CD4-positive, alpha-beta memory T cell (primary cell): ENCODE data around the gene DDIT3. TPM values are rescaled to one million over a fixed set of nuclear protein-coding genes. Genes with fewer than 3 reads are reported as not detected.
"Not testable (repeated sequence)": the region's sequence is repeated elsewhere in the genome, so short reads cannot be mapped to it uniquely, and the experiment has no call there.

ENCODE experiments used
- CTCF ChIA-PET: fragments of 350-600 bp; sonication (Branson Sonifier 250); formaldehyde crosslinking; loops from one replicate; lab custom pipeline; 2021; ENCODE audit warnings: inconsistent platforms; ENCODE audit not compliant: partially characterized antibody; lab: Charles Lee
- POLR2A ChIA-PET: fragments of 350-600 bp; sonication (Branson Sonifier 250); formaldehyde crosslinking; loops from one replicate; lab custom pipeline; 2021; ENCODE audit not compliant: partially characterized antibody; lab: Charles Lee
- DNase-seq, 5 donors: peaks; one replicate each; pipeline versions ENCODE4 v3.0.0 to v3.0.0-alpha.2; 2020 to 2022; ENCODE audit warnings: mixed read lengths in 1 of 5
- H3K27ac ChIP-seq: one replicate; pipeline ENCODE4 v1.7.0; 2013; ENCODE audit warnings: low read depth, low read length
- H3K27me3 ChIP-seq: 2 replicates; pipeline ENCODE4 v1.7.0; 2013; ENCODE audit warnings: mild to moderate bottlenecking, low read length, moderate library complexity; ENCODE audit not compliant: insufficient read depth
- H3K36me3 ChIP-seq: 2 replicates; pipeline ENCODE4 v1.7.0; 2013; ENCODE audit warnings: mild to moderate bottlenecking, low read length, moderate library complexity; ENCODE audit not compliant: insufficient read depth
- H3K4me1 ChIP-seq: 2 replicates; pipeline ENCODE4 v1.7.0; 2013; ENCODE audit warnings: mild to moderate bottlenecking, low read length, moderate library complexity; ENCODE audit not compliant: insufficient read depth
- H3K4me3 ChIP-seq, 2 donors: one replicate each; pipeline ENCODE4 v1.7.0; 2013; ENCODE audit warnings: low read length in 2 of 2, mild to moderate bottlenecking in 1 of 2
- H3K9me3 ChIP-seq, 2 donors: one replicate each; pipeline ENCODE4 v1.7.0; 2013; ENCODE audit warnings: low read length in 2 of 2, control low read depth in 1 of 2; ENCODE audit not compliant: control insufficient read depth in 1 of 2
- H3K27ac Mint-ChIP-seq, 7 donors: one replicate each; pipeline ENCODE4 v1.8.0; 2020 to 2021; ENCODE audit warnings: mixed read lengths in 7 of 7, mild to moderate bottlenecking in 6 of 7, inconsistent platforms in 3 of 7, moderate library complexity in 3 of 7
- H3K27me3 Mint-ChIP-seq, 2 donors: one replicate each; pipeline ENCODE4 v1.8.0; 2020 to 2021; ENCODE audit warnings: mixed read lengths in 2 of 2
- H3K36me3 Mint-ChIP-seq, 2 donors: one replicate each; pipeline ENCODE4 v1.8.0; 2020 to 2021; ENCODE audit warnings: mixed read lengths in 2 of 2, inconsistent platforms in 1 of 2, mild to moderate bottlenecking in 1 of 2
- H3K4me1 Mint-ChIP-seq, 4 donors: one replicate each; pipeline ENCODE4 v1.8.0; 2020 to 2021; ENCODE audit warnings: mixed read lengths in 4 of 4, mild to moderate bottlenecking in 1 of 4
- H3K4me3 Mint-ChIP-seq, 8 donors: one replicate each; pipeline ENCODE4 v1.8.0; 2020 to 2021; ENCODE audit warnings: mixed read lengths in 8 of 8, mild to moderate bottlenecking in 7 of 8, moderate library complexity in 6 of 8, inconsistent platforms in 3 of 8
- H3K9me3 Mint-ChIP-seq, 8 donors: one replicate each; pipeline ENCODE4 v1.8.0; 2020 to 2021; ENCODE audit warnings: mixed read lengths in 8 of 8, mild to moderate bottlenecking in 5 of 8, inconsistent platforms in 3 of 8, moderate library complexity in 1 of 8
- intact Hi-C: fragments of 100-400 bp; cut with micrococcal nuclease; formaldehyde crosslinking; loops from one replicate; pipeline ENCODE4 v1.15.1; 2023
- polyA plus RNA-seq, 2 donors: library from polyadenylated mRNA; unstranded; fragments of 300-500 nt; fragmentation: Illumina TruSeq; gene quantifications; one replicate each; pipeline ENCODE4 v1.2.3, GENCODE V29; 2021
- total RNA-seq, 2 experiments: library from RNA; stranded (reverse); gene quantifications; one replicate each; pipeline ENCODE4 v1.2.3, GENCODE V29; 2021

The DDIT3 gene
- total and polyA plus RNA-seq, 4 experiments from 2014 or later, result 15.4 to 40.8 (median 30.7) TPM

- H3K9me3 Mint-ChIP-seq, H3K4me3 ChIP-seq, H3K27me3 ChIP-seq, H3K9me3 ChIP-seq, H3K27ac ChIP-seq, intact Hi-C loops, H3K27me3 Mint-ChIP-seq, DNase-seq: not testable (repeated sequence)
- H3K36me3 Mint-ChIP-seq, result peaks cover 41 to 69% of the 10 kb centered on the region in 2 donors
- H3K27ac Mint-ChIP-seq, result peak overlapping the region in 4 of 7 donors; percentile 65 to 99 (median 86)
- POLR2A ChIA-PET, result interaction anchor here (2.4 to 4.0 kb wide), 2 partner anchors 39 to 41 kb away, joined by 10 to 82 read pairs; partner anchors contain the start of gene ARHGAP9
- H3K4me1 Mint-ChIP-seq, result peaks cover 21 to 54% (median 31%) of the 10 kb centered on the region in 4 donors
- Histone ChIP-seq H3K36me3 (peaks cover 45% of the 10 kb centered on the region), H3K4me1 (peaks cover 42% of the 10 kb centered on the region)
- CTCF ChIA-PET, result interaction anchor here (1.0 to 2.4 kb wide), 3 partner anchors 41 to 59 kb away, joined by 3 to 11 read pairs (median 3); no protein-coding TSS in a partner anchor
- peak overlapping the region in 2 of 8 donors; percentile 26 to 62 for H3K4me3 Mint-ChIP-seq
Observed at GRCh38 chr12:57517718-57518117, 2.6 kb downstream of the DDIT3 start.

- H3K36me3 ChIP-seq, result peaks cover 51% of the 10 kb centered on the region
- H3K4me3 ChIP-seq, result no peak overlapping the region
- intact Hi-C loops, result no loop called here
- H3K4me1 ChIP-seq, result peaks cover 41% of the 10 kb centered on the region
- Mint-ChIP-seq H3K27me3 (peaks cover 0 to 2% of the 10 kb centered on the region in 2 donors), H3K4me3 (peak overlapping the region in 1 of 8 donors; percentile 62), H3K36me3 (peaks cover 46 to 72% of the 10 kb centered on the region in 2 donors), H3K27ac (peak overlapping the region in 5 of 7 donors; percentile 43 to 99 (median 65)), H3K9me3 (peaks cover 0 to 3% (median 0%) of the 10 kb centered on the region in 8 donors), H3K4me1 (peaks cover 21 to 52% (median 30%) of the 10 kb centered on the region in 4 donors)
- CTCF ChIA-PET, result interaction anchor here (1.0 to 2.4 kb wide), 3 partner anchors 40 to 59 kb away, joined by 3 to 11 read pairs (median 3); no protein-coding TSS in a partner anchor
- H3K27ac ChIP-seq, result no peak overlapping the region
- DNase-seq, result no peak
- H3K27me3 ChIP-seq, result no peaks in the 10 kb centered on the region
- no peaks in the 10 kb centered on the region for H3K9me3 ChIP-seq
- POLR2A ChIA-PET, result interaction anchor here (1.0 to 3.7 kb wide), 3 partner anchors 16 to 40 kb away, joined by 3 to 12 read pairs (median 10); partner anchors contain the start of gene ARHGAP9
Observed at GRCh38 chr12:57517187-57517586, 3.1 kb downstream of the DDIT3 start.

- Mint-ChIP-seq H3K9me3 (peaks cover 0 to 3% (median 0%) of the 10 kb centered on the region in 8 donors), H3K27ac (peak overlapping the region in 4 of 7 donors; percentile 43 to 99 (median 67)), H3K4me1 (peaks cover 18 to 47% (median 26%) of the 10 kb centered on the region in 4 donors), H3K36me3 (peaks cover 51 to 73% of the 10 kb centered on the region in 2 donors), H3K27me3 (no peaks in the 10 kb centered on the region), H3K4me3 (peak overlapping the region in 1 of 8 donors; percentile 17)
- no peaks in the 10 kb centered on the region for H3K9me3 ChIP-seq
- H3K36me3 ChIP-seq, result peaks cover 56% of the 10 kb centered on the region
- ChIA-PET CTCF (interaction anchor here (1.1 to 2.4 kb wide), 4 partner anchors 17 to 58 kb away, joined by 3 to 11 read pairs (median 3); no protein-coding TSS in a partner anchor), POLR2A (interaction anchor here (1.0 to 3.7 kb wide), 3 partner anchors 15 to 40 kb away, joined by 3 to 12 read pairs (median 10); partner anchors contain the start of gene ARHGAP9)
- H3K4me3 ChIP-seq, result no peak overlapping the region
- no peaks in the 10 kb centered on the region for H3K27me3 ChIP-seq
- no peak for DNase-seq
- no peak overlapping the region for H3K27ac ChIP-seq
- H3K4me1 ChIP-seq, result peaks cover 36% of the 10 kb centered on the region
- intact Hi-C loops, result no loop called here
Observed at GRCh38 chr12:57516617-57517153, 3.6 kb downstream of the DDIT3 start.

GRCh38 chr12:57515934-57516541, 4.3 kb downstream of the DDIT3 start:
- Histone ChIP-seq H3K27me3 (no peaks in the 10 kb centered on the region), H3K9me3 (no peaks in the 10 kb centered on the region), H3K4me3 (no peak overlapping the region), H3K4me1 (peaks cover 30% of the 10 kb centered on the region), H3K27ac (no peak overlapping the region), H3K36me3 (peaks cover 61% of the 10 kb centered on the region)
- ChIA-PET CTCF (interaction anchor here (0.5 to 2.4 kb wide), 5 partner anchors 16 to 57 kb away, joined by 3 to 11 read pairs (median 3); no protein-coding TSS in a partner anchor), POLR2A (interaction anchor here (1.0 to 3.7 kb wide), 4 partner anchors 15 to 39 kb away, joined by 3 to 12 read pairs (median 7); partner anchors contain the start of genes ARHGAP9 and DCTN2)
- Mint-ChIP-seq H3K4me1 (peaks cover 14 to 40% (median 21%) of the 10 kb centered on the region in 4 donors), H3K36me3 (peaks cover 54 to 78% of the 10 kb centered on the region in 2 donors), H3K27me3 (no peaks in the 10 kb centered on the region), H3K4me3 (peak overlapping the region in 1 of 8 donors; percentile 17), H3K27ac (peak overlapping the region in 4 of 7 donors; percentile 61 to 99 (median 66)), H3K9me3 (no peaks in the 10 kb centered on the region)
- no peak for DNase-seq
- intact Hi-C loops, result no loop called here

GRCh38 chr12:57515408-57515933, 4.8 kb downstream of the DDIT3 start:
- H3K4me3 Mint-ChIP-seq, result no peak overlapping the region
- peak overlapping the region in 3 of 7 donors; percentile 13 to 99 (median 17) for H3K27ac Mint-ChIP-seq
- H3K9me3 ChIP-seq, result no peaks in the 10 kb centered on the region
- peaks cover 54 to 79% of the 10 kb centered on the region in 2 donors for H3K36me3 Mint-ChIP-seq
- intact Hi-C loops, result no loop called here
- no peak overlapping the region for H3K27ac ChIP-seq
- H3K4me1 Mint-ChIP-seq, result peaks cover 14 to 34% (median 20%) of the 10 kb centered on the region in 4 donors
- ChIA-PET POLR2A (interaction anchor here (1.4 to 3.7 kb wide), 3 partner anchors 32 to 38 kb away, joined by 4 to 12 read pairs (median 10); partner anchors contain the start of genes ARHGAP9 and DCTN2), CTCF (interaction anchor here (0.5 to 1.8 kb wide), 4 partner anchors 16 to 57 kb away, joined by 3 to 12 read pairs (median 4); no protein-coding TSS in a partner anchor)
- no peak for DNase-seq
- H3K4me1 ChIP-seq, result peaks cover 27% of the 10 kb centered on the region
- no peaks in the 10 kb centered on the region for H3K9me3 Mint-ChIP-seq
- H3K4me3 ChIP-seq, result no peak overlapping the region
- H3K36me3 ChIP-seq, result peaks cover 61% of the 10 kb centered on the region
- no peaks in the 10 kb centered on the region for H3K27me3 Mint-ChIP-seq
- no peaks in the 10 kb centered on the region for H3K27me3 ChIP-seq

GRCh38 chr12:57514720-57515407, 5.5 kb downstream of the DDIT3 start:
- Histone ChIP-seq H3K27ac (no peak overlapping the region), H3K4me1 (peaks cover 27% of the 10 kb centered on the region), H3K36me3 (peaks cover 62% of the 10 kb centered on the region), H3K9me3 (no peaks in the 10 kb centered on the region), H3K27me3 (no peaks in the 10 kb centered on the region), H3K4me3 (no peak overlapping the region)
- Mint-ChIP-seq H3K27me3 (no peaks in the 10 kb centered on the region), H3K36me3 (peaks cover 54 to 75% of the 10 kb centered on the region in 2 donors), H3K4me3 (no peak overlapping the region), H3K27ac (peak overlapping the region in 3 of 7 donors; percentile 13 to 99 (median 36)), H3K4me1 (peaks cover 12 to 28% (median 19%) of the 10 kb centered on the region in 4 donors), H3K9me3 (no peaks in the 10 kb centered on the region)
- DNase-seq, result no peak
- intact Hi-C loops, result no loop called here
- ChIA-PET POLR2A (interaction anchor here (0.9 to 3.7 kb wide), 4 partner anchors 32 to 38 kb away, joined by 3 to 12 read pairs (median 7); partner anchors contain the start of genes ARHGAP9 and DCTN2), CTCF (interaction anchor here (1.8 kb wide), 1 partner anchor 56 kb away, joined by 12 read pairs; no protein-coding TSS in a partner anchor)
